Measurements from ENCODE around the gene TMEM119.
"Not testable (repeated sequence)": the region's sequence is repeated elsewhere in the genome, so short reads cannot be mapped to it uniquely, and the experiment has no call there.

Gene TMEM119

GRCh38 chr12:108633534-108634248 is 35.8 kb upstream of the TMEM119 start, which contains the start of gene SELPLG:
Gene SELPLG (minus strand): TSS chr12:108633894. CDS start chr12:108624307, 9,587 bp downstream.
- in situ Hi-C loops (cut with MboI; ENCODE audit: low pct_unique_long_range_greater_than_20kb, low sequenced_read_pairs, unreplicated experiment), result no loop called here
- peak; percentile 82 for DNase-seq (ENCODE audit: low spot score)
- TF ChIP-seq CTCF (IDR thresholded peaks at IDR 0.05; ENCODE audit: extremely low read depth, insufficient read depth, missing control alignments), result peak; percentile 33

- no peak for TF ChIP-seq CTCF (IDR thresholded peaks at IDR 0.05; ENCODE audit: extremely low read depth, insufficient read depth, missing control alignments)
- no peak for DNase-seq (ENCODE audit: low spot score)
- in situ Hi-C loops (cut with MboI; ENCODE audit: low pct_unique_long_range_greater_than_20kb, low sequenced_read_pairs, unreplicated experiment), result no loop called here
Measured at GRCh38 chr12:108633081-108633533, 35.2 kb upstream of the TMEM119 start.

GRCh38 chr12:108631261-108631660 is 33.4 kb upstream of the TMEM119 start:
- in situ Hi-C loops (cut with MboI; ENCODE audit: low pct_unique_long_range_greater_than_20kb, low sequenced_read_pairs, unreplicated experiment); DNase-seq (ENCODE audit: low spot score): not testable (repeated sequence)

- no peak for DNase-seq (ENCODE audit: low spot score)
- in situ Hi-C loops (cut with MboI; ENCODE audit: low pct_unique_long_range_greater_than_20kb, low sequenced_read_pairs, unreplicated experiment), result no loop called here
- TF ChIP-seq CTCF (IDR thresholded peaks at IDR 0.05; ENCODE audit: extremely low read depth, insufficient read depth, missing control alignments), result no peak
Measured at GRCh38 chr12:108630481-108631207, 32.8 kb upstream of the TMEM119 start.

- TF ChIP-seq CTCF (IDR thresholded peaks at IDR 0.05; ENCODE audit: extremely low read depth, insufficient read depth, missing control alignments), result no peak
- in situ Hi-C loops (cut with MboI; ENCODE audit: low pct_unique_long_range_greater_than_20kb, low sequenced_read_pairs, unreplicated experiment), result no loop called here
- DNase-seq (ENCODE audit: low spot score), result no peak
Measured at GRCh38 chr12:108629824-108630476, 32.1 kb upstream of the TMEM119 start.

GRCh38 chr12:108629151-108629550 is 31.3 kb upstream of the TMEM119 start:
- in situ Hi-C loops (cut with MboI; ENCODE audit: low pct_unique_long_range_greater_than_20kb, low sequenced_read_pairs, unreplicated experiment), result no loop called here
- TF ChIP-seq CTCF (IDR thresholded peaks at IDR 0.05; ENCODE audit: extremely low read depth, insufficient read depth, missing control alignments), result no peak
- DNase-seq (ENCODE audit: low spot score), result no peak

All from GM13977 (cell line).